IPS-NIHi11 (cell line): ENCODE measurements around the gene ZNF805.
"Not testable (repeated sequence)": the region's sequence is repeated elsewhere in the genome, so short reads cannot be mapped to it uniquely, and the experiment has no call there.

Experiments used
- DNase-seq: peaks from one replicate; pipeline ENCODE4 v3.0.0; 2012; ENCODE audit warnings: mixed read lengths, low spot score

Gene ZNF805

DNA sequence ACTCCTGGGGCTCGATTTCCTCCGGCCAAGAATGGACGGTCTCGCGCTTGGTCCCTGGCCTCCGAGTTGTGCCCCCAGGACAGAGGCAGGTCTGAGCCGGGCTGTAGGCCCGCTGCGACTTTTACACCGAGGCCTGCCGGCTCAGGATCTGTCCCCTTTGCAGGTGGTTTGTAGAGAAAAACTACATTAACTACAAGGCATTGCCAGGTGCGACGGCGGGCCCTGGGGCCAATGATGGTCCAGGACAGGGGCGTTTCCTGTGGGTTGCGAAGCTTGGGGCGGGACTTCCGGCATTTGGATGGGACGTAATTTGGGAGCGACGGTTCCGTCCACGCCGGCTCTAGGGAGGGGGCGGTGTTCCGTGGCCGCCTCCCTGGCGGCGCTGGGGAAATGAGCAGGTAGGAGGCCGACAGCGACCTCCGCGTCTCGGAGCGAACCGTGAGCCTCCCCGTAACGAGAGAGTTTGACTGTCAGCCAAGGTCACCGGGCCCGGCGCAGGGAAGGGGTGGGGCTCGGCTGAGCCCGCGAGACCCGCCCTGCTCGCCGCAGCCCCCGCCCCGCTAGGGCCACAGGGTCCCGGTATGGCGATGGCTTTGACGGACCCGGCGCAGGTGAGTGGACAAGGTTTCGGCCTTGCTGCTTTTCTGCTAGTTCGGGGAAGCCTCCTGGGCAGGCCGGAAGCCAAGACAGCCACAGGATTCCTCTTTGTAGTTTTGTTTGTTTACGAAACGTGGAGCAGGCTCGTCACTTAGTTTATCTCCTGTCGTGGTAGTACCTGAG, at the start of gene ZNF805:
Gene ZNF805 (plus strand): TSS at position 322 of the 780 bp plus-strand sequence. CDS start 260 bp downstream, at position 582.
- DNase-seq = peak; percentile 98

DNA sequence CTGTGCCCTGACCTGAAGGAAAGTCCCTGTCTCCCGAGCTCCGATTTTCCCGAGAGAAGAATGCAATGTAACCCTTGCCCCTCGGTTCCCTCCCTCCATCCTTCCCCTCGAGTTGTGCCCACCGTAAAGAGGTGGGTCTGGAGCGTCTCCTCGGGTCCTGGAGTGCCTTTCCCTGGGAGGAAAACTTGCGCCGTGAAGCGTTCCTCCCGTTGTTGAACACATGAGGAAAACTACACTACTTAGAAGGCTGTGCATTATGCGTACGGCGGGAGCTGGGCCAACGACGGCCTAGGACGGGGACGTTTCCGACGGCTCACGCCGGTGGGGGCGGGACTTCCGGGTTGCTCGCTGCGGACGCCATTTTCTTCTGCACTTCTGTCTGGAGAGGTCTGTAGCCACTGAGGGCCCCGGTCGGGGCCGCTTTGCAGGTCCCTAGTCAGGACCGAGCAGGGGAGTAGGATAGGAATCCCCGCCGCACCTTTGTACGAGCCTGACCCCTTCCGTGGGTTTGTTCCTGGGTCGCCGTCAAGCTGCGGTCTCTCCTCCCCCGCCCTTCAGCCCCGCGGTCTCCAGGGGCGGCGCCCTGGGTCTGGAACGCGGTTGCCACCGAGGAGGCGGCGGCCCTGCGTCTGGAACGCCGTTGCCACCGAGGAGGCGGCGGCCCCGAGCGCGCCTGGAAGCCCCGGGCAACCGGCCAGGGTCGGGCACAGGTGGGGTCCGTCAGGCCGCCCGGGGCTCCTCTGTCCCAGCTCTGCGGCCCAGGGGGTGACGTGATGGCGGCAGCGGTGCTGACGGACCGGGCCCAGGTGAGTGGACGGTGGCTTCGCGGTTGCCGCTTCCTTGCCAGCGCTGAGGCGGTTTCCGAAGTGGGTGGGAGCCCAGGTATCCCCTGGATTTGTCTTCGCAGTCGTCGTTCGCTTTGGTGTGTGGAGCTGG, 49.0 kb upstream of the ZNF805 start, which contains the start of gene ZNF264:
Gene ZNF264 (plus strand): TSS at position 360 of the 936 bp plus-strand sequence. CDS start 414 bp downstream, at position 774.
- DNase-seq = peak; percentile 92

DNA sequence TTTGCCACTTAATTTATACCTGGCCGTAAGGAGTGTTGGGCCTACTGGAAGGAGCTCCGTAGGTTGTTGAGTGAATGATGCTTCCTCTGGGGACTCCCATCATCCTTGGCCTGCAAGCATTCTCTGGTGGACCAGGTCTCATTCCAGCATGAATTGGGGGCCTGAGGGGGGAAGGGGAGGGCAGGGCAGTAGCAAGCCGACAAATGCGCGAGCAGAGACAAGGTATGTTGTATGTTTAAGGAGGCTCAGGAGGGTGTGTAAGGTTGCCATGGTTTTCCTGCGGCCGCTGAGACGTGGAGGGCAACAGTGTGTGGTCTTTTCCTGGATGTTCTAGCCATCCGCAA, 48.4 kb upstream of the ZNF805 start:
- no peak for DNase-seq

GRCh38 chr19:57192993-57193392, 47.4 kb upstream of the ZNF805 start:
- DNase-seq = no peak

DNA sequence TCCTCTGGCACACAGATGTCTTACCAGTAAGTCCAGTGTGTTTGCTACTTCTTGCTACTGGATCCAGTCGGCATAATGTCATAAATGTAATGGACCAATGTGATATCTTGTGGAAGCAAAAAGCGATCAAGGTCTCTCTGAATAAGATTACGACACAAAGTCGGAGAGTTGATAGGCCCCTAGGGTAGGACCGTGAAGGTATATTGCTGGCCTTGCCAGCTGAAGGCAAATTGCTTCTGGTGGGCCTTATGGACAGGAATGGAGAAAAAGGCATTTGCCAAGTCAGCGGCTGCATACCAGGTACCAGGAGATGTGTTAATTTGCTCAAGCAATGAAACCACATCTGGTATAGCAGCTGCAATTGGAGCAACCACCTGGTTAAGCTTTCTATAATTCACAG, 42.6 kb upstream of the ZNF805 start:
- DNase-seq = not testable (repeated sequence)

DNA sequence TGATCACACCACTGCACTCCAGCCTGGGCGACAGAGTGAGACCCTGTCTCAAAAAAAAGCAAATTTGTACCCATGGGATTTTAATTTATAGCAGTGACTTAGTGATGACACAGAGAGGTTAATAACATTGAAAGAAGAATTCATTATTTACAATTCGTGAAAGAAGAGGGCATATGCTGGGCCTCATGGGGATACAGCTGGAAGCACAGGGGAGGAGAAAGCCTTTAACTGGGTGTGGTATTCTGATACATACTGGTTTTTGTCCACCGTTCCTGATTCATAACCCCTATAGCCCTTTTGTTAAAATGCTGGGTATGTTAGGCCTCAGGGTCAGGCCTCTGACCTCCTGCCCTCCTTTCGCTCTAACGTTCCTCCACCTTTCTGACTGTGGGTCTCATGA, 38.3 kb upstream of the ZNF805 start:
- DNase-seq = no peak

GRCh38 chr19:57210381-57210780, 30.1 kb upstream of the ZNF805 start:
- DNase-seq = no peak

DNA sequence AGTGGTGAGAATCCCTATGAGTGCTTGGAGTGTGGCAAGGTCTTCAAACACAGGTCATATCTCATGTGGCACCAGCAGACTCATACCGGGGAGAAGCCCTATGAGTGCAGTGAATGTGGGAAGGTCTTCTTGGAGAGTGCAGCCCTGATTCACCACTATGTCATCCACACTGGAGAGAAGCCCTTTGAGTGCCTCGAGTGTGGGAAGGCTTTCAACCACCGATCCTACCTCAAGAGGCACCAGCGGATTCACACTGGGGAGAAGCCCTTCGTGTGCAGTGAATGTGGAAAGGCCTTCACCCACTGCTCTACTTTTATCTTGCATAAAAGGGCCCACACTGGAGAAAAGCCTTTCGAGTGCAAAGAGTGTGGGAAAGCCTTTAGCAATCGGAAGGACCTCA, 28.3 kb upstream of the ZNF805 start:
- DNase-seq = no peak

DNA sequence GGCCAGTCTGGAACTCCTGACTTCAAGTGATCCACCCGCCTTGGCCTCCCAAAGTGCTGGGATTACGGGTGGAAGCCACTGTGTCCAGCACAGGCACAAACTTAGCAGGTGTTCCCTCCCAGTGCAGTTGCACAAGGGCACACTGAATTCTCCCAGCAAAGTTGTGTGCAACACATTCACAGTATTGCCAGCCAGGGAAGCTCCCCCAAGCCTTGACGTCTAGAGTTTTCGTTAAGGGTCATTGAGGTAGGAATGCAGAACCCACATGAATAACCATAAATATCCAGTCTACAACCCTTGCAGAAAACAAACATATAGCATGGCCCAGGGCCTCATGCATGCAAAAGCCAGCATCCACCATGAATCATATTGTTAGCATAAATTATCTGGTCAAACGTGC, 12.9 kb upstream of the ZNF805 start:
- no peak for DNase-seq

- DNase-seq = peak; percentile 21
These were observed 8.7 kb upstream of the ZNF805 start for GRCh38 chr19:57231686-57232085.

DNA sequence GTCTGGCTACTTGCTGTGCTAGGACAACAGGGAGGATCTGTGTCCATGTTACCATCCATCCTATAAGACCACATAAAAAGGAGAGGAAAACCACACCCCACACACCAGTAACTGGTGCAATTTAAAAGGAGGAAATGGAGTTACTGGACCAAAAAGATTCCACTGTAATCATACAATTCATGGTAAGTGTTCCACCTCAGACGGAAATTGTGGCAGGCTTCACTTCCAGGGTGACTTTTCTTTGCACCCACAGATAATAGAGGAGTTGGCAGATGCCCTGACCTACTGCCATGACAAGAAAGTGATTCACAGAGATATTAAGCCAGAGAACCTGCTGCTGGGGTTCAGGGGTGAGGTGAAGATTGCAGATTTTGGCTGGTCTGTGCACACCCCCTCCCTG, 7.2 kb upstream of the ZNF805 start:
- DNase-seq = no peak

DNA sequence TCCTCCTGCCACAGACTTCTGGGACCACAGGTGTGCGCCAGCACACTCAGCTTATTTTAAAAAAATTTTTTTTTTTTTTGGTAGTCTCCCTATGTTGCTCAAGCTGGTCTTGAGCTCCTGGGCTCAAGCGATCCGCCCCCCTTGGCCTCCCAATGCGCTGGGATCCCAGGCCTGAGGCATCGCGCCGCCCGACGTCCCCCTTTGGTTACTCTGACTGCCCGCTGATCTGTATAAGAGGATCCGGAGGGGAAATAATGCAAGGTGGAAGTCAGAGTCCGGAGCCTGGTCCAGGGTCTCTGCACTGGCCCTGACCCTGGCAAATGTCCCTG, 486 bp upstream of the ZNF805 start:
- DNase-seq = no peak

- DNase-seq = no peak
These were observed 744 bp downstream of the ZNF805 start for GRCh38 chr19:57241176-57241575.

GRCh38 chr19:57242821-57243220, 2.4 kb downstream of the ZNF805 start:
- DNase-seq = no peak

DNA sequence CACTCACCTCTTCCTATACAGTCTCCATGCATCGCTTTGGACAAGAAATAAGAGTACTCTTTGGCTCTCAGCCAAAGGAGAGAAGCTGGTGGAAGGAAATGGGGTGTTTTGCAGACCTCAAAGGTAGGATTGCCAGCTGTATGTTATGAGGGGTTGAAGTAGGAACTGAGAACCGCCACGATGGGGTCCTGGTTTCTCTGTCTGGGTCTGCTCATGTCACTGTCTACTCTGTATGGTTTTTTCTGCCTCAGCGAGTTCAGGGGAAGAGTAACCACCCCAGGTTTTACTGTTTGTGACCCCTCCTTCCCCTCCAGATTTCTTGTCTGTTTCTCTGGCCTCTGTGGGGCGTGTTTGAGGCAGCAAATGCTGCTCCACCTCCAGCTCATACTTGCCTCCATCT, 4.1 kb downstream of the ZNF805 start:
- DNase-seq = no peak

GRCh38 chr19:57245066-57245465, 4.6 kb downstream of the ZNF805 start:
- DNase-seq = no peak

DNA sequence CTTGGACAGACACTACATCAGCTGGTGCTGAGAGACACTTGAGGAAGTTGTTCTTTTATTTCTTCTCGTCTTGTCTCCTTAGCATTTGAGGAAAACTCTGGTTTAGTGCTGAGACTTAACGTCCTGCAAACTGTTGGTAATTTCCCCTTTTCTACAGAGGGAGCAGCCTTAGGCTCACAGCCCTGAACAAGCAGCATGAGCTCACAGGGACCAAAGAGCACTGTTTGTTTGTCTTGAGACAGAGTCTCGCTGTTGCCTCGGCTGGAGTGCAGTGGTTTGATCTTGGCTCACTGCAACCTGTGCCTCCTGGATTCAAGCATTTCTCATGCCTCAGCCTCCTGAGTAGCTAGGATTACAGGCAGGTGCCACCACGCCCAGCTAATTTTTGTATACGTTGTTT, 5.5 kb downstream of the ZNF805 start:
- no peak for DNase-seq

GRCh38 chr19:57248646-57249045, 8.2 kb downstream of the ZNF805 start:
- DNase-seq = no peak

DNA sequence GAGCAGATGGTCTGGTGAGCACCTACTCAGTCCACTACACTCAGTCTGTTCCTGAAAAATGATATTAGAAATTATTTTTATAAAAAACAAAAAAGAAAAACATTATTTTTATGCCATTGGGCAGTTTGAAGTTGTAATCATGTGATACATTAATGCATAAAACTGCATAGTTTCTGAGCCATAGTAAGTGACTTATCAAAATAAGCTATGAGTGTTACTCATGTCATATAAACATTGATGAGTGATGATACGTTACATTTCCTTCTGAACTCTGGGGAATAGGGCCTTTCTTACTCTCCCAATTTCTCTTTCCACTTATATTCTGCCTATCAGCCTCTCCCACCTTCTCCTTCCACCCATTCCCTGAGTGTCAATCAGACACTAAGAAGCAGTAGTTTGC, 8.9 kb downstream of the ZNF805 start:
- no peak for DNase-seq

DNA sequence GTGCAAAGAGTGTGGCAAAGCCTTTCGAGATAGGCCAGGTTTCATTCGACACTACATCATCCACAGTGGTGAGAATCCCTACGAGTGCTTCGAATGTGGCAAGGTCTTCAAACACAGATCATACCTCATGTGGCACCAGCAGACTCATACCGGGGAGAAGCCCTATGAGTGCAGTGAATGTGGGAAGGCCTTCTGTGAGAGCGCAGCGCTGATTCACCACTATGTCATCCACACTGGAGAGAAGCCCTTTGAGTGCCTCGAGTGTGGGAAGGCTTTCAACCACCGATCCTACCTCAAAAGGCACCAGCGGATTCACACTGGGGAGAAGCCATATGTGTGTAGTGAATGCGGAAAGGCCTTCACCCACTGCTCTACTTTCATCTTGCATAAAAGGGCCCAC, 13.3 kb downstream of the ZNF805 start:
- DNase-seq = not testable (repeated sequence)

DNA sequence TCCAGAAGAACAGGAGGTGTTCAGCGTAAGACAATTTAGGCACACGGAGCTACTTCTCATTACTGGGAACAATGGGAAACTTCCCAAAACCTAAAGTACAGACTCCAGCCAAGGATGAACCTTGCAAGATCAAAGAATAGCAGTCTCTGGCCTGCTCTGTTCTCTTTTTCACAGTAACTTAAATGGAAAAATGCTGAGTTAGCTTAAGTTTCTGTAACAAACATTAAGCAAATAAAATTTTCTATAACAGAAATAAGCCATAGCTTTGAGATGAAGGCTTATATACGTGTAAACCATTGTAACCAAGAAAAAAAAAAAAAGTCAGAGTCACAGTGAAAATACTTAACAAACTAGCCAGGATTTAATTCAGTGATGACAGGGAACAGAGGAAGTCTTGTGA, 21.6 kb downstream of the ZNF805 start:
- DNase-seq = no peak

GRCh38 chr19:57263244-57263741, 22.9 kb downstream of the ZNF805 start:
- DNase-seq = peak; percentile 26

DNA sequence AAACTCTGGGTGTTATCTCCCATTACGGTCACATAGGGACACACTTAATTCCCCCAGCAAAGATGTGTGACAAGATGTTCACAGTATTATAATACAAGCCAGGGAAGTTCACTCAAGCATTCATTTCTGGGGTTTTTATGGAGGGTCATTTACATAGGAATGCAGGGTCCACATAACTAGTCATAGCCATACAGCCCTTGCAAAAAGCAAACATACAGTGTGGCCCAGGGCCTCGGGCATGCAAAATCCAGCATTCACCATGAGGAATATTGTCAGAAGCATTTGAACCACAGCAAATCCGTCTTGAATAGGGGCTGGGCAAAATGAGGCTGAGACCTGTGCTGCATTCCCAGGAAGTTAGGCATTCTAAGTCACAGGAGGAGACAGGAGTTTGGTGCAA, 26.9 kb downstream of the ZNF805 start:
- no peak for DNase-seq
